HCT116 (cell line): ENCODE data around the gene ADGRL3. TPM values are rescaled to one million over a fixed set of nuclear protein-coding genes. Genes with fewer than 3 reads are reported as not detected.

Experiments used
- ATAC-seq: fragments of 200-7000 bp; cut with Tn5 transposase; 2 replicates; pipeline ENCODE4 v1.9.1; 2020; ENCODE audit warnings: mild to moderate bottlenecking, moderate library complexity
- BruUV-seq: library from RNA; stranded (reverse); fragments of 400-500 nt; replicated peaks from 2 replicates; lab custom pipeline; 2021; lab: Mats Ljungman, UMichigan
- CTCF ChIA-PET: fragments of 300-600 bp; sonication (Branson Sonifier 250); formaldehyde crosslinking; loops from one replicate; lab custom pipeline; 2021; ENCODE audit warnings: antibody characterized with exemption; lab: Charles Lee
- POLR2A ChIA-PET: fragments of 300-600, 350-600 bp; sonication (Branson Sonifier 250); formaldehyde crosslinking; loops from one replicate; lab custom pipeline; 2021; ENCODE audit warnings: antibody characterized with exemption; lab: Charles Lee
- RAD21 ChIA-PET, 2 experiments: fragments of 300-600 bp; sonication (Branson Sonifier 250); formaldehyde crosslinking; loops; one replicate each; lab custom pipeline; 2023; ENCODE audit warnings: low total read pairs in 2 of 2; ENCODE audit not compliant: uncharacterized antibody in 2 of 2, unreplicated experiment in 2 of 2, low non-redundant PET in 1 of 2; lab: Charles Lee
- DNase-seq: peaks from one replicate; pipeline ENCODE4 v3.0.0-alpha.2; 2010; ENCODE audit warnings: low read depth, low spot score
- H2AFZ ChIP-seq: fragments of 200-600 bp; shearing (Covaris generic), sonication (generic); 2 replicates; pipeline ENCODE4 v1.6.1; 2017; ENCODE audit warnings: low read depth, mixed run types, mixed read lengths, antibody characterized with exemption, low read length; ENCODE audit not compliant: poor library complexity, severe bottlenecking
- H3K27ac ChIP-seq: 2 replicates; pipeline ENCODE4 v1.5.1; 2012; ENCODE audit warnings: low read depth, low read length
- H3K27me3 ChIP-seq: fragments of 200-600 bp; sonication (generic); 2 replicates; pipeline ENCODE4 v1.6.1; 2016; ENCODE audit warnings: mixed run types, low read length, mixed read lengths; ENCODE audit not compliant: insufficient read depth
- H3K36me3 ChIP-seq, 2 experiments: fragments of 200-500 bp in 1 of 2; fragments of 200-600 bp in 1 of 2; sonication (Bioruptor generic) in 1 of 2; sonication (generic) in 1 of 2; 2 replicates each; pipeline versions ENCODE4 v1.5.1 to v1.6.1; 2014 to 2016; ENCODE audit warnings: low read length in 2 of 2, inconsistent platforms in 1 of 2, mixed read lengths in 1 of 2, mixed run types in 1 of 2; ENCODE audit not compliant: insufficient read depth in 2 of 2, control insufficient read depth in 1 of 2
- H3K4me1 ChIP-seq, 2 experiments: fragments of 200-600 bp in 1 of 2; sonication (generic) in 1 of 2; 2 replicates each; pipeline versions ENCODE4 v1.5.1 to v1.6.1; 2012 to 2017; ENCODE audit warnings: low read length in 2 of 2, inconsistent platforms in 1 of 2, mild to moderate bottlenecking in 1 of 2, mixed read lengths in 1 of 2, mixed run types in 1 of 2, moderate library complexity in 1 of 2; ENCODE audit not compliant: insufficient read depth in 2 of 2, control insufficient read depth in 1 of 2
- H3K4me2 ChIP-seq: fragments of 200-600 bp; sonication (generic); 2 replicates; pipeline ENCODE4 v1.6.1; 2017; ENCODE audit warnings: mixed run types, low read length, mixed read lengths
- H3K4me3 ChIP-seq, 2 experiments: fragments of 200-600 bp in 1 of 2; sonication (generic) in 1 of 2; replicated peaks in 1 of 2; 2 replicates each; pipeline ENCODE4 v1.5.1; 2011 to 2016; ENCODE audit warnings: low read length in 2 of 2, control low read depth in 1 of 2, low read depth in 1 of 2, mild to moderate bottlenecking in 1 of 2, mixed read lengths in 1 of 2, mixed run types in 1 of 2
- H3K79me2 ChIP-seq: fragments of 200-600 bp; sonication (generic); 2 replicates; pipeline ENCODE4 v1.6.1; 2017; ENCODE audit warnings: mild to moderate bottlenecking, mixed run types, low read length, moderate library complexity, mixed read lengths; ENCODE audit not compliant: insufficient read depth
- H3K9ac ChIP-seq: fragments of 200-600 bp; sonication (generic); 2 replicates; pipeline ENCODE4 v1.6.1; 2016; ENCODE audit warnings: low read length, mixed read lengths
- H3K9me2 ChIP-seq: fragments of 200-600 bp; sonication (generic), shearing (Covaris generic); 2 replicates; pipeline ENCODE4 v1.6.1; 2017; ENCODE audit warnings: mixed run types, mild to moderate bottlenecking, moderate library complexity; ENCODE audit not compliant: insufficient read depth
- H3K9me3 ChIP-seq, 2 experiments: fragments of 200-500 bp in 1 of 2; fragments of 200-600 bp in 1 of 2; sonication (Bioruptor generic) in 1 of 2; sonication (generic) in 1 of 2; 2 replicates each; pipeline ENCODE4 v1.6.1; 2014 to 2017; ENCODE audit warnings: low read length in 2 of 2, mixed read lengths in 2 of 2, inconsistent platforms in 1 of 2, low read depth in 1 of 2, mild to moderate bottlenecking in 1 of 2, mixed run types in 1 of 2, moderate library complexity in 1 of 2; ENCODE audit not compliant: control insufficient read depth in 1 of 2, insufficient read depth in 1 of 2
- H4K20me1 ChIP-seq: fragments of 200-600 bp; sonication (generic), shearing (Covaris generic); 2 replicates; pipeline ENCODE4 v1.6.1; 2017; ENCODE audit warnings: mixed run types, mild to moderate bottlenecking, moderate library complexity; ENCODE audit not compliant: insufficient read depth
- CBX3 ChIP-seq: IDR thresholded peaks from 2 replicates; pipeline ENCODE4 v1.6.1; 2012; ENCODE audit warnings: low read depth
- CEBPB ChIP-seq: IDR thresholded peaks from 2 replicates; pipeline ENCODE4 v1.6.1; 2012; ENCODE audit warnings: low read depth
- EGR1 ChIP-seq: IDR thresholded peaks from 2 replicates; pipeline ENCODE4 v1.6.1; 2012; ENCODE audit warnings: low read depth
- EZH2 ChIP-seq: fragments of 200-600 bp; sonication (generic); IDR thresholded peaks from 2 replicates; pipeline ENCODE4 v1.6.1; 2017; ENCODE audit warnings: antibody characterized with exemption, mixed run types
- EZH2phosphoT487 ChIP-seq: fragments of 200-600 bp; IDR thresholded peaks from 2 replicates; pipeline ENCODE4 v1.6.1; 2018; ENCODE audit warnings: antibody characterized with exemption, borderline replicate concordance
- FOSL1 ChIP-seq: IDR thresholded peaks from 2 replicates; pipeline ENCODE4 v1.6.1; 2012; ENCODE audit warnings: low read depth
- POLR2A ChIP-seq: IDR thresholded peaks from 2 replicates; pipeline ENCODE4 v1.7.0; 2011; ENCODE audit warnings: borderline replicate concordance; ENCODE audit not compliant: insufficient read depth, insufficient read length; ENCODE audit errors: extremely low read depth
- RAD21 ChIP-seq: IDR thresholded peaks from 2 replicates; pipeline ENCODE4 v1.6.1; 2012; ENCODE audit warnings: low read depth, mild to moderate bottlenecking
- SIN3A ChIP-seq: IDR thresholded peaks from 2 replicates; pipeline ENCODE4 v1.6.1; 2012; ENCODE audit warnings: low read depth
- SP1 ChIP-seq: IDR thresholded peaks from 2 replicates; pipeline ENCODE4 v1.6.1; 2012; ENCODE audit warnings: low read depth
- SRF ChIP-seq: IDR thresholded peaks from 2 replicates; pipeline ENCODE4 v1.6.1; 2012; ENCODE audit warnings: low read depth
- TCF7L2 ChIP-seq: IDR thresholded peaks from 2 replicates; pipeline ENCODE4 v1.7.0; 2011; ENCODE audit warnings: borderline replicate concordance, inconsistent platforms; ENCODE audit not compliant: insufficient read depth, insufficient read length; ENCODE audit errors: extremely low read depth
- YY1 ChIP-seq: IDR thresholded peaks from 2 replicates; pipeline ENCODE4 v1.6.1; 2011; ENCODE audit warnings: low read length, low read depth, moderate library complexity, mild to moderate bottlenecking; ENCODE audit not compliant: insufficient replicate concordance; ENCODE audit errors: extremely low read depth
- ZFX ChIP-seq: fragments of 450-650 bp; IDR thresholded peaks from 2 replicates; pipeline ENCODE4 v1.6.1; 2017
- intact Hi-C: fragments of 100-400 bp; cut with micrococcal nuclease; formaldehyde crosslinking; loops from 2 replicates; pipeline ENCODE4 v1.10.0; 2022
- total RNA-seq: library from RNA; stranded (reverse); gene quantifications from one replicate; pipeline ENCODE4 v1.2.1, GENCODE V29; 2021; ENCODE audit not compliant: unreplicated experiment
- TF ChIP-seq, protein P1 (sequence below), 3 experiments: fragments of 200-600 bp in 1 of 3; sonication (generic) in 1 of 3; IDR thresholded peaks in 2 of 3; conservative IDR thresholded peaks in 1 of 3; 2 replicates each; pipeline ENCODE4 v1.5.1; 2012 to 2017; ENCODE audit warnings: low read depth in 2 of 3, low read length in 2 of 3, antibody characterized with exemption in 1 of 3, borderline replicate concordance in 1 of 3, control low read depth in 1 of 3, mild to moderate bottlenecking in 1 of 3, mixed read lengths in 1 of 3, mixed run types in 1 of 3, moderate library complexity in 1 of 3; ENCODE audit not compliant: insufficient read depth in 1 of 3
- TF ChIP-seq, protein P2 (sequence below): IDR thresholded peaks from 2 replicates; pipeline ENCODE4 v1.6.1; 2012
- TF ChIP-seq, protein P3 (sequence below): IDR thresholded peaks from 2 replicates; pipeline ENCODE4 v1.6.1; 2012
- TF ChIP-seq, protein P4 (sequence below): IDR thresholded peaks from 2 replicates; pipeline ENCODE4 v1.6.1; 2011; ENCODE audit warnings: mild to moderate bottlenecking, low read length, moderate library complexity; ENCODE audit not compliant: insufficient replicate concordance; ENCODE audit errors: extremely low read depth

ADGRL3 gene
- total RNA-seq, 1 experiment from 2014 or later, result not detected

DNA sequence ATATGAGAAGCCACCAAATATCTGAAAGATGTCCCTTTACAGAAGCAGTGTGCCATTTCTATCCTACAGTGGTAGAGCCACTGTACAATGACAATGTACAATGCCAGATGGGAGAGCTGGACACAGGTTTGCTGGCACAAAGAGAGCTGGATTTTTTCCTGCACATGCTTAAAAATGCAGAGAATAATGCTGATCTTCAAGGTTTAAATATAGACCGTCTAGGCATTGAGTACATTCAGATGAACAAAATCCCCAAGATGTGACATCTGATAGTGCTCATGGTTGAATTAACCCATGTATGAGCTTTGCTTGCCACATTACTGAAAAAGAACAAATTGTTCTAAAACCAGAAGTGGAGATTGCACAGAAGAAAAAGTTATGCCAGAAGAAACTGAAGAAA lies 11.7 kb downstream of the ADGRL3 start:
- CTCF ChIA-PET, result no interaction called here
- H3K9me3 ChIP-seq, result peaks cover 4 to 6% of the 10 kb centered on the region in 2 experiments; a peak in 2 of 4 replicates
- no peaks in the 10 kb centered on the region for H4K20me1 ChIP-seq
- H3K27ac ChIP-seq, result no peak overlapping the region
- POLR2A ChIA-PET, result no interaction called here
- TF ChIP-seq, protein P1, sequence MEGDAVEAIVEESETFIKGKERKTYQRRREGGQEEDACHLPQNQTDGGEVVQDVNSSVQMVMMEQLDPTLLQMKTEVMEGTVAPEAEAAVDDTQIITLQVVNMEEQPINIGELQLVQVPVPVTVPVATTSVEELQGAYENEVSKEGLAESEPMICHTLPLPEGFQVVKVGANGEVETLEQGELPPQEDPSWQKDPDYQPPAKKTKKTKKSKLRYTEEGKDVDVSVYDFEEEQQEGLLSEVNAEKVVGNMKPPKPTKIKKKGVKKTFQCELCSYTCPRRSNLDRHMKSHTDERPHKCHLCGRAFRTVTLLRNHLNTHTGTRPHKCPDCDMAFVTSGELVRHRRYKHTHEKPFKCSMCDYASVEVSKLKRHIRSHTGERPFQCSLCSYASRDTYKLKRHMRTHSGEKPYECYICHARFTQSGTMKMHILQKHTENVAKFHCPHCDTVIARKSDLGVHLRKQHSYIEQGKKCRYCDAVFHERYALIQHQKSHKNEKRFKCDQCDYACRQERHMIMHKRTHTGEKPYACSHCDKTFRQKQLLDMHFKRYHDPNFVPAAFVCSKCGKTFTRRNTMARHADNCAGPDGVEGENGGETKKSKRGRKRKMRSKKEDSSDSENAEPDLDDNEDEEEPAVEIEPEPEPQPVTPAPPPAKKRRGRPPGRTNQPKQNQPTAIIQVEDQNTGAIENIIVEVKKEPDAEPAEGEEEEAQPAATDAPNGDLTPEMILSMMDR (IDR thresholded peaks at IDR 0.05 in 2 of 3, conservative IDR thresholded peaks at IDR 0.05 in 1 of 3; ENCODE audit: borderline replicate concordance in 1 of 3, insufficient read depth in 1 of 3, low read depth in 2 of 3, low read length in 2 of 3), result no peak
- no peak for TF ChIP-seq YY1
- no peak for TF ChIP-seq SIN3A
- TF ChIP-seq ZFX, result no peak
- TF ChIP-seq EZH2, result no peak
- no peak for TF ChIP-seq SRF
- TF ChIP-seq SP1, result no peak
- no peak for TF ChIP-seq TCF7L2
- TF ChIP-seq RAD21, result no peak
- RAD21 ChIA-PET, result no interaction called here
- H3K27me3 ChIP-seq, result no peaks in the 10 kb centered on the region
- no TSS peak for BruUV-seq
- intact Hi-C loops, result no loop called here
- no peaks in the 10 kb centered on the region for H3K9me2 ChIP-seq
- ATAC-seq, result no peak
- no peaks in the 10 kb centered on the region for H3K4me1 ChIP-seq
- no peak overlapping the region for H3K9ac ChIP-seq
- no peak overlapping the region for H3K4me2 ChIP-seq
- no peaks in the 10 kb centered on the region for H3K36me3 ChIP-seq
- H2AFZ ChIP-seq, result no peak overlapping the region
- H3K79me2 ChIP-seq, result no peaks in the 10 kb centered on the region
- DNase-seq, result no peak
- no peak overlapping the region for H3K4me3 ChIP-seq

DNA sequence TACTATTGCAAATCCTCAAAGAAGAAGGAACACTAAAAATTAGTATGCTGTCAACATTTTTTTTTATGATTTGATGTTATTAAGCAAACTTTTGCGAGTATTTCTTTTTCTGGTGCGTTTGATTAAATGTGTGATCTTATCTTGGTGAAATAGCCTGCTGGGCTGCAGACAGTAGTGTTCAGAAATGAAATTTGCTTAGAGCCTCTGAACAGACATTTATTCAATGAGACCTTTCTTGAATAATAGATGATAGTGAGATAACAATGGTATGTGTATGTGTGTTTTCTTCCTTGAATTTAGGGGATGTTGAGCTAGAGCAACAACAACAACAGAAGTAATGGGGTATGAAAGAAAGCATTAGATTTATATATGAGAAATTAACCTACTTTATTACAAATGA lies 12.7 kb downstream of the ADGRL3 start:
- ChIA-PET POLR2A (no interaction called here), RAD21 (no interaction called here), CTCF (no interaction called here)
- peaks cover 4 to 12% of the 10 kb centered on the region in 2 experiments; a peak in 2 of 4 replicates for H3K9me3 ChIP-seq
- DNase-seq (no peak), ATAC-seq (no peak)
- no peaks in the 10 kb centered on the region for H3K79me2 ChIP-seq
- H3K4me1 ChIP-seq, result no peaks in the 10 kb centered on the region
- H3K4me2 ChIP-seq, result no peak overlapping the region
- H3K4me3 ChIP-seq, result no peak overlapping the region
- no peaks in the 10 kb centered on the region for H3K27me3 ChIP-seq
- no peaks in the 10 kb centered on the region for H3K9me2 ChIP-seq
- intact Hi-C loops, result no loop called here
- no TSS peak for BruUV-seq
- no peak overlapping the region for H3K9ac ChIP-seq
- no peaks in the 10 kb centered on the region for H4K20me1 ChIP-seq
- no peak overlapping the region for H3K27ac ChIP-seq
- no peaks in the 10 kb centered on the region for H3K36me3 ChIP-seq
- H2AFZ ChIP-seq, result no peak overlapping the region
- TF ChIP-seq RAD21 (no peak), TCF7L2 (no peak), FOSL1 (no peak), POLR2A (no peak), YY1 (no peak), CEBPB (no peak), EGR1 (no peak), CBX3 (no peak), ZFX (no peak), SIN3A (no peak), EZH2phosphoT487 (no peak), SRF (no peak)
- TF ChIP-seq, protein P2, sequence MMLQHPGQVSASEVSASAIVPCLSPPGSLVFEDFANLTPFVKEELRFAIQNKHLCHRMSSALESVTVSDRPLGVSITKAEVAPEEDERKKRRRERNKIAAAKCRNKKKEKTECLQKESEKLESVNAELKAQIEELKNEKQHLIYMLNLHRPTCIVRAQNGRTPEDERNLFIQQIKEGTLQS, result no peak
- TF ChIP-seq, protein P3, sequence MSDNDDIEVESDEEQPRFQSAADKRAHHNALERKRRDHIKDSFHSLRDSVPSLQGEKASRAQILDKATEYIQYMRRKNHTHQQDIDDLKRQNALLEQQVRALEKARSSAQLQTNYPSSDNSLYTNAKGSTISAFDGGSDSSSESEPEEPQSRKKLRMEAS, result no peak
- TF ChIP-seq, protein P4, sequence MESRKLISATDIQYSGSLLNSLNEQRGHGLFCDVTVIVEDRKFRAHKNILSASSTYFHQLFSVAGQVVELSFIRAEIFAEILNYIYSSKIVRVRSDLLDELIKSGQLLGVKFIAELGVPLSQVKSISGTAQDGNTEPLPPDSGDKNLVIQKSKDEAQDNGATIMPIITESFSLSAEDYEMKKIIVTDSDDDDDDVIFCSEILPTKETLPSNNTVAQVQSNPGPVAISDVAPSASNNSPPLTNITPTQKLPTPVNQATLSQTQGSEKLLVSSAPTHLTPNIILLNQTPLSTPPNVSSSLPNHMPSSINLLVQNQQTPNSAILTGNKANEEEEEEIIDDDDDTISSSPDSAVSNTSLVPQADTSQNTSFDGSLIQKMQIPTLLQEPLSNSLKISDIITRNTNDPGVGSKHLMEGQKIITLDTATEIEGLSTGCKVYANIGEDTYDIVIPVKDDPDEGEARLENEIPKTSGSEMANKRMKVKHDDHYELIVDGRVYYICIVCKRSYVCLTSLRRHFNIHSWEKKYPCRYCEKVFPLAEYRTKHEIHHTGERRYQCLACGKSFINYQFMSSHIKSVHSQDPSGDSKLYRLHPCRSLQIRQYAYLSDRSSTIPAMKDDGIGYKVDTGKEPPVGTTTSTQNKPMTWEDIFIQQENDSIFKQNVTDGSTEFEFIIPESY, result no peak
